CD14-positive monocyte (primary cell): ENCODE results near the gene TPPP2. TPM values are rescaled to one million over a fixed set of nuclear protein-coding genes. Genes with fewer than 3 reads are reported as not detected.

Source experiments
- DNase-seq, 3 donors: peaks; one replicate each; pipeline ENCODE4 v3.0.0-alpha.2; 2011 to 2022
- H2AFZ ChIP-seq: 2 replicates; pipeline ENCODE4 v1.6.0; 2012; ENCODE audit warnings: mild to moderate bottlenecking, low read depth, low read length, inconsistent platforms; ENCODE audit not compliant: insufficient read depth, poor library complexity, severe bottlenecking
- H3K27ac ChIP-seq, 2 donors: 1 replicate in 1 of 2; 2 replicates in 1 of 2; pipeline ENCODE4 v1.5.1; 2012 to 2013; ENCODE audit warnings: low read length in 2 of 2, control low read depth in 1 of 2, inconsistent platforms in 1 of 2, low read depth in 1 of 2, mild to moderate bottlenecking in 1 of 2
- H3K27me3 ChIP-seq, 2 donors: one replicate each; pipeline versions ENCODE4 v1.6.0 to v1.6.1; 2011 to 2013; ENCODE audit warnings: low read length in 2 of 2; ENCODE audit not compliant: control insufficient read depth in 2 of 2, insufficient read depth in 2 of 2
- H3K36me3 ChIP-seq, 2 donors: replicated peaks in 1 of 2; 1 replicate in 1 of 2; 2 replicates in 1 of 2; pipeline versions ENCODE4 v1.5.1 to v1.6.1; 2012 to 2013; ENCODE audit warnings: low read length in 2 of 2, control low read depth in 1 of 2, inconsistent platforms in 1 of 2, mild to moderate bottlenecking in 1 of 2; ENCODE audit not compliant: insufficient read depth in 2 of 2, control insufficient read depth in 1 of 2
- H3K4me1 ChIP-seq, 2 donors: 1 replicate in 1 of 2; 2 replicates in 1 of 2; pipeline versions ENCODE4 v1.5.1 to v1.6.1; 2012 to 2013; ENCODE audit warnings: low read length in 2 of 2, control low read depth in 1 of 2, inconsistent platforms in 1 of 2, mild to moderate bottlenecking in 1 of 2, moderate library complexity in 1 of 2; ENCODE audit not compliant: insufficient read depth in 2 of 2, control insufficient read depth in 1 of 2
- H3K4me2 ChIP-seq: replicated peaks from 2 replicates; pipeline ENCODE3; 2012; ENCODE audit warnings: low read length, moderate library complexity, mild to moderate bottlenecking; ENCODE audit not compliant: poor library complexity, severe bottlenecking; ENCODE audit errors: extremely low read depth
- H3K4me3 ChIP-seq, 3 experiments: fragments of 200-600 bp in 1 of 3; sonication (generic) in 1 of 3; replicated peaks in 1 of 3; 1 replicate in 2 of 3; 2 replicates in 1 of 3; pipeline ENCODE4 v1.5.1; 2011 to 2013; ENCODE audit warnings: low read length in 3 of 3, mild to moderate bottlenecking in 3 of 3, control low read depth in 2 of 3, low read depth in 2 of 3, inconsistent platforms in 1 of 3, moderate library complexity in 1 of 3
- H3K79me2 ChIP-seq: 2 replicates; pipeline ENCODE4 v1.6.0; 2012; ENCODE audit warnings: mild to moderate bottlenecking, control low read depth, inconsistent platforms, low read length, moderate library complexity; ENCODE audit not compliant: insufficient read depth
- H3K9ac ChIP-seq: 2 replicates; pipeline ENCODE4 v1.6.0; 2017; ENCODE audit warnings: low read length, mild to moderate bottlenecking; ENCODE audit not compliant: insufficient read depth, poor library complexity, severe bottlenecking
- H3K9me3 ChIP-seq, 2 donors: replicated peaks in 1 of 2; 1 replicate in 1 of 2; 2 replicates in 1 of 2; pipeline versions ENCODE4 v1.5.1 to v1.6.1; 2012 to 2013; ENCODE audit warnings: low read length in 2 of 2, control low read depth in 1 of 2; ENCODE audit not compliant: control insufficient read depth in 1 of 2, insufficient read depth in 1 of 2
- H4K20me1 ChIP-seq: 2 replicates; pipeline ENCODE4 v1.6.0; 2012; ENCODE audit warnings: mild to moderate bottlenecking, low read length, control low read depth, moderate library complexity; ENCODE audit not compliant: insufficient read depth
- H3K27ac Mint-ChIP-seq, 7 donors: one replicate each; pipeline ENCODE4 v1.8.0; 2020; ENCODE audit warnings: mild to moderate bottlenecking in 7 of 7, mixed read lengths in 7 of 7, moderate library complexity in 6 of 7, inconsistent platforms in 2 of 7
- H3K27me3 Mint-ChIP-seq, 3 donors: one replicate each; pipeline ENCODE4 v1.8.0; 2021 to 2022; ENCODE audit warnings: low read depth in 3 of 3, mild to moderate bottlenecking in 3 of 3, mixed read lengths in 3 of 3, moderate library complexity in 3 of 3, inconsistent platforms in 1 of 3
- H3K36me3 Mint-ChIP-seq, 2 donors: one replicate each; pipeline ENCODE4 v1.8.0; 2020; ENCODE audit warnings: mixed read lengths in 2 of 2, inconsistent platforms in 1 of 2, mild to moderate bottlenecking in 1 of 2
- H3K4me1 Mint-ChIP-seq: one replicate; pipeline ENCODE4 v1.8.0; 2020; ENCODE audit warnings: mild to moderate bottlenecking, mixed read lengths
- H3K4me3 Mint-ChIP-seq, 2 donors: one replicate each; pipeline ENCODE4 v1.8.0; 2020; ENCODE audit warnings: mild to moderate bottlenecking in 2 of 2, mixed read lengths in 2 of 2, moderate library complexity in 1 of 2
- H3K9me3 Mint-ChIP-seq, 7 donors: one replicate each; pipeline ENCODE4 v1.8.0; 2020 to 2022; ENCODE audit warnings: mixed read lengths in 7 of 7, mild to moderate bottlenecking in 6 of 7, moderate library complexity in 6 of 7, inconsistent platforms in 2 of 7
- WGBS: methylation state at CpG from one replicate; pipeline ENCODE4 v1.1.5; 2013; ENCODE audit warnings: missing lambda C conversion rate; ENCODE audit not compliant: insufficient coverage; 5-methylcytosine and 5-hydroxymethylcytosine counted together
- intact Hi-C, 2 donors: fragments of 100-400 bp; cut with micrococcal nuclease; formaldehyde crosslinking; loops; one replicate each; pipeline versions ENCODE4 v1.15.0 to v1.15.1; 2023
- polyA minus RNA-seq: library from RNA; depleted of rRNA, polyadenylated mRNA; stranded (reverse); fragments of >200 nt; gene quantifications from 2 replicates; pipeline ENCODE4 v1.2.3, GENCODE V29; 2012
- polyA plus RNA-seq, 3 donors: library from polyadenylated mRNA; depleted of rRNA in 1 of 3; unstranded in 2 of 3; stranded (reverse) in 1 of 3; fragments of 300-500 nt in 2 of 3; fragments of >200 nt in 1 of 3; fragmentation: Illumina TruSeq in 2 of 3; gene quantifications; 1 replicate in 2 of 3; 2 replicates in 1 of 3; pipeline ENCODE4 v1.2.3, GENCODE V29; 2012 to 2021
- total RNA-seq, 12 experiments: library from RNA in 1 of 12; stranded (reverse) in 1 of 12; fragments of 120-200 nt in 1 of 12; gene quantifications; one replicate each; pipeline ENCODE4 v1.2.4 and lab custom pipeline; 2013 to 2026; ENCODE audit warnings: mixed read lengths in 6 of 12, inconsistent platforms in 1 of 12
- TF ChIP-seq, protein P1 (sequence below): fragments of 200-600 bp; IDR thresholded peaks from one replicate; pipeline ENCODE4 v1.8.0; 2022; ENCODE audit warnings: antibody characterized with exemption, mild to moderate bottlenecking

Gene TPPP2
- not detected for total RNA-seq (2013)
- polyA plus RNA-seq: not detected
- polyA minus RNA-seq: not detected in 2 replicates
- 0 to 0.90 (median 0) reads per million in 11 experiments for total RNA-seq (lab: John Stamatoyannopoulos, UW)

- no peaks in the 10 kb centered on the region for H3K9me3 ChIP-seq
- no peak within 1 kb of the TSS for H3K9ac ChIP-seq
- H3K27me3 ChIP-seq: peaks cover 8 to 23% of the 10 kb centered on the region in 2 donors
- no peak within 1 kb of the TSS for H3K4me3 Mint-ChIP-seq
- no peak for DNase-seq
- no peak within 1 kb of the TSS for H3K27ac ChIP-seq
- intact Hi-C loops: no loop called here
- no peaks in the 10 kb centered on the region for H3K36me3 ChIP-seq
- H3K36me3 Mint-ChIP-seq: no peaks in the 10 kb centered on the region
- H3K4me3 ChIP-seq: no peak within 1 kb of the TSS
- 86% methylated on average over 1 of the region's 5 CpGs for WGBS
- H3K4me1 ChIP-seq: peaks cover 8 to 25% of the 10 kb centered on the region in 2 donors
- H3K4me1 Mint-ChIP-seq: peaks cover 22% of the 10 kb centered on the region
- no peaks in the 10 kb centered on the region for H4K20me1 ChIP-seq
- peaks cover 0 to 2% (median 0%) of the 10 kb centered on the region in 7 donors for H3K9me3 Mint-ChIP-seq
- peaks cover 25 to 30% (median 27%) of the 10 kb centered on the region in 3 donors for H3K27me3 Mint-ChIP-seq
- H3K27ac Mint-ChIP-seq: no peak within 1 kb of the TSS
- TF ChIP-seq, protein P1, sequence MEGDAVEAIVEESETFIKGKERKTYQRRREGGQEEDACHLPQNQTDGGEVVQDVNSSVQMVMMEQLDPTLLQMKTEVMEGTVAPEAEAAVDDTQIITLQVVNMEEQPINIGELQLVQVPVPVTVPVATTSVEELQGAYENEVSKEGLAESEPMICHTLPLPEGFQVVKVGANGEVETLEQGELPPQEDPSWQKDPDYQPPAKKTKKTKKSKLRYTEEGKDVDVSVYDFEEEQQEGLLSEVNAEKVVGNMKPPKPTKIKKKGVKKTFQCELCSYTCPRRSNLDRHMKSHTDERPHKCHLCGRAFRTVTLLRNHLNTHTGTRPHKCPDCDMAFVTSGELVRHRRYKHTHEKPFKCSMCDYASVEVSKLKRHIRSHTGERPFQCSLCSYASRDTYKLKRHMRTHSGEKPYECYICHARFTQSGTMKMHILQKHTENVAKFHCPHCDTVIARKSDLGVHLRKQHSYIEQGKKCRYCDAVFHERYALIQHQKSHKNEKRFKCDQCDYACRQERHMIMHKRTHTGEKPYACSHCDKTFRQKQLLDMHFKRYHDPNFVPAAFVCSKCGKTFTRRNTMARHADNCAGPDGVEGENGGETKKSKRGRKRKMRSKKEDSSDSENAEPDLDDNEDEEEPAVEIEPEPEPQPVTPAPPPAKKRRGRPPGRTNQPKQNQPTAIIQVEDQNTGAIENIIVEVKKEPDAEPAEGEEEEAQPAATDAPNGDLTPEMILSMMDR: no peak
- no peak within 1 kb of the TSS for H2AFZ ChIP-seq
- H3K79me2 ChIP-seq: no peaks in the 10 kb centered on the region
- H3K4me2 ChIP-seq: no peak within 1 kb of the TSS
Observed at GRCh38 chr14:21029917-21030316, at the start of gene TPPP2. TPPP2 (plus strand) TSS chr14:21030217; CDS start chr14:21030582, 365 bp downstream.

DNA sequence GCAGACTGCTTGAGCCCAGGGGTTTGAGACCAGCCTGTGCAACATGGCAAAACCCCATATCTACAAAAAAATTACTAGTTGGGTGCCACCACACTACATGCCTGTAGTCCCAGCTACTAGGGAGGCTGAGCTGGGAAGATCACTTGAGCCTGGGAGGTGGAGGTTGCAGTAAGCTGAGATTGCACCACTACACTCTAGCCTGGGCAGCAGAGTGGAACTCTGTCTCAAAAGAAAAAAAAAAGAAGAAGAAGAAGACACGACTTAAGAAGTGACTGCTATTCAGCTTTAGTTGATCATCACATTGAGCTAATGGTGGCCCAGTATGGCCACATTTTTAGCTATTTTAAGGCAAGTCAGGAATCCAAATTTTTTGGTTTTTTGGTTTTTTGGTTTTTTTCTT lies 49.1 kb upstream of the TPPP2 start:
- Histone ChIP-seq H3K9me3 (no peaks in the 10 kb centered on the region), H3K79me2 (no peaks in the 10 kb centered on the region), H2AFZ (no peak overlapping the region), H3K4me3 (no peak overlapping the region), H3K27me3 (no peaks in the 10 kb centered on the region), H3K4me1 (peaks cover 20% of the 10 kb centered on the region in 2 donors), H3K4me2 (no peak overlapping the region), H3K27ac (no peak overlapping the region), H4K20me1 (no peaks in the 10 kb centered on the region), H3K36me3 (no peaks in the 10 kb centered on the region), H3K9ac (no peak overlapping the region)
- TF ChIP-seq, protein P1: no peak
- Mint-ChIP-seq H3K4me1 (peaks cover 11% of the 10 kb centered on the region), H3K9me3 (peaks cover 0 to 1% (median 0%) of the 10 kb centered on the region in 7 donors), H3K36me3 (no peaks in the 10 kb centered on the region), H3K27me3 (peaks cover 1 to 4% (median 3%) of the 10 kb centered on the region in 3 donors), H3K4me3 (no peak overlapping the region), H3K27ac (peak overlapping the region in 1 of 7 donors; percentile 30)
- 0% methylated on average over 1 of the region's 1 CpG for WGBS
- no peak for DNase-seq
- intact Hi-C loops: no loop called here
